ENCODE data around the gene PUM2. TPM values are rescaled to one million over a fixed set of nuclear protein-coding genes. Genes with fewer than 3 reads are reported as not detected.
A peak's percentile ranks its signal among the peaks of the same experiment; 100 is the strongest.

The PUM2 gene
- total and polyA plus RNA-seq, 5 donors: 27.5 to 84.5 (median 79.8) TPM

DNA sequence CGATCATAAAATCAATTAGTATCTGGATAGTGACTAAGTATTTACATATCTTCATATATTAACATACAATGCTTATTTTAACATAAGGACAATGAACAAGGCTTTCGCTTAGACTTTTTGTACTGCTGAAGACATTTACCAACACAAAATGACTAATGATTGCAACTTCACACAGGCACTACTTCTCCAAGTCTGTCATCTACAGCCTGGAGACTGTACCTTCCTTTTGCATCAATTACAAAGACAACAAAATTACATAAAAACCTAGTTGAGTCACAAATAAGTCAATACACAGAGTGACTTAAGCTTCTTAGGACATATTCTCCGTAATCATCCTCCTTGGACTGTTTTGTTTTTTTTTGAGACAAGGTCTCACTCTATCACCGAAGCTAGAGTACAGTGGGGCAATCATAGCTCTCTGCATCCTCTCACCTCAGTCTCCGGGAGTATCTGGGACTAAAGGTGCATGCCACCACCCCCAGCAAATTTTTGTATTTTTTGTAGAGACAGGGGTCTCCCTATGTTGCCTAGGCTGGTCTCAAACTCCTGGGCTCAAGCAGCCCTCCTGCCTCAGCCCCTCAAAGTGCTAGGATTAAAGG lies 15.9 kb downstream of the PUM2 start:
- Histone ChIP-seq H3K4me3 (ENCODE audit: low read length) (no peak overlapping the region), H3K27me3 (ENCODE audit: control insufficient read depth, insufficient read depth) (no peaks in the 10 kb centered on the region), H3K4me1 (ENCODE audit: control insufficient read depth, insufficient read depth, low read length) (peaks cover 8% of the 10 kb centered on the region), H3K27ac (ENCODE audit: low read length) (no peak overlapping the region), H3K9me3 (ENCODE audit: control insufficient read depth, low read length) (no peaks in the 10 kb centered on the region)
- ATAC-seq (peak; percentile 15 to 46), DNase-seq (no peak)
- WGBS: 66% methylated on average over 5 of the region's 5 CpGs
- intact Hi-C loops (cut with DNase I): no loop called here

- H3K4me1 ChIP-seq (ENCODE audit: control insufficient read depth, insufficient read depth, low read length): peaks cover 8% of the 10 kb centered on the region
- H3K4me3 ChIP-seq (ENCODE audit: low read length): no peak overlapping the region
- H3K9me3 ChIP-seq (ENCODE audit: control insufficient read depth, low read length): no peaks in the 10 kb centered on the region
- whole genome bisulfite sequencing: 76% methylated on average over 4 of the region's 4 CpGs
- no peak for DNase-seq
- intact Hi-C loops (cut with DNase I): no loop called here
- no peak for ATAC-seq
- no peaks in the 10 kb centered on the region for H3K27me3 ChIP-seq (ENCODE audit: control insufficient read depth, insufficient read depth)
- no peak overlapping the region for H3K27ac ChIP-seq (ENCODE audit: low read length)
Measured at GRCh38 chr2:20333738-20334137, 16.9 kb downstream of the PUM2 start.

DNA sequence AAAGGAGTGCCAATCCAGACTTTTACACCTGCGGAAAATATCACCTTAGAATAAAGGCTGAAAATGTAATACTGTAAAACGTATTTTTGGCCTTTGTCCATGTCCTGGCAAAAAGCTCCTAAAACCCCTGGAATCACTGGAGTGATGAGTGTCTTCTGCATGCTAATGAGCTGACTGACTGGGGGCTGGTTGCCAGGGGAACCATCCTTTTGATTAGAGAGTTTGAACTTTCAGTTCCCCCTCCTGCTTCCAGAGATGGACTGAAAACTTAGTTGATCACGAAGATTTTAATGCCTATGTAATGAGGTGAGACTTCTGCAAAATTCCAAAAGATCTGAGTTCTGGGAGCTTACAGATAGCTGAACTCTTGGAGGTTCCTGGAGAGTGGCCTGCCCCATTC lies 20.5 kb downstream of the PUM2 start:
- WGBS: 83% methylated on average over 3 of the region's 3 CpGs
- intact Hi-C loops (cut with DNase I): no loop called here
- H3K4me1 ChIP-seq (ENCODE audit: control insufficient read depth, insufficient read depth, low read length): no peaks in the 10 kb centered on the region

DNA sequence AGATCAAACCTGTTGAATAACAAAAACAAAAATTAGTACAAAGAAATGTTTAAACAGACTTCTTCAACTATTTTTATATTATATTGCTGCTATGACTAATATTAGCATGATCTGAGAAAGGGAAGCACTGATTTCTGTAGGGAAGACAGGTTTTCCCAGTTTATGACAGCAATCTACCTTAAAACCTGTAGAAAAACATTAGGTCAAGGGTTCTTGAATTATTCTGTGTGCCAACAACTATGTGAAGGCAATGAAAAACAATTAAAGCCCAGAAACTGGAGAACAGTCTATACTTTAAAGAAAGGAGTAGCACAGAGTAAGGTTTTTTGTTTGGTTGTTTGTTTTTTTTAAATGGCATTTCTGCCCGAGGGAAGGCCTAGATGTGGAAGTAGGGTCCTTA lies 23.3 kb downstream of the PUM2 start:
- WGBS: 36% methylated on average over 1 of the region's 1 CpG
- Histone ChIP-seq H3K4me3 (ENCODE audit: low read length) (no peak overlapping the region), H3K27me3 (ENCODE audit: control insufficient read depth, insufficient read depth) (no peaks in the 10 kb centered on the region), H3K27ac (ENCODE audit: low read length) (no peak overlapping the region), H3K4me1 (ENCODE audit: control insufficient read depth, insufficient read depth, low read length) (no peaks in the 10 kb centered on the region), H3K9me3 (ENCODE audit: control insufficient read depth, low read length) (no peaks in the 10 kb centered on the region)
- ATAC-seq: no peak
- intact Hi-C loops (cut with DNase I): no loop called here
- DNase-seq: no peak

More for the DNA sequence above, 20.5 kb downstream of the PUM2 start:
- no peak overlapping the region for H3K4me3 ChIP-seq (ENCODE audit: low read length)
- DNase-seq (no peak), ATAC-seq (no peak)
- no peak overlapping the region for H3K27ac ChIP-seq (ENCODE audit: low read length)
- H3K9me3 ChIP-seq (ENCODE audit: control insufficient read depth, low read length): no peaks in the 10 kb centered on the region
- H3K27me3 ChIP-seq (ENCODE audit: control insufficient read depth, insufficient read depth): no peaks in the 10 kb centered on the region

DNA sequence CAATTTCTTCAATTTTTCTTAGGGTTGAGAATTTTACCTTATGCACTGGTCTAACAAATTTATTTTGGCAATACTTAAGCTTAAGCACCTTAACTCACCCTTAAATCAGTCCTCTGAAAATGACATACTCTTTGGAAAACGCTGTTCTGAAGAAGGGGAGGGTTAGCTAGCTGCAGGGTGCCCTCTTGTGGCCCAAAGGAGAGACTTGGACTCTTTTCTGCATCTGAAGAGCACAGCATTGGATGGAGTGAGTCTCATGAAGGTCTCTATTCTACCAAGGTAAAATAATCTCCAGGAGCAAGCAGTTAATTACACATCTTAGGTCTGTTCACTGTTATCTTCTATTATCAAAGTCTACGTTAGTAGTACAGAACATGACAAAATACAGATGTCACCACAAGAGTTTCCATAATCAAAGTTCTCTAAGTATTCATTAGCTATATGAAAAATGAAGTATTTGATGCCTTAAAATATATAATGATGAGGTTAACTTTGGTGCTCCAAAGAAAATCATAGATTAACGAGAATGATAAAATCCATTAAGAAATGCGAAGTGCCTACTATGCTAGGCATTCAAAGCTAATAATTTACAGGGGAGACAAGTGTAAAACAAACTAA lies 24.4 kb downstream of the PUM2 start:
- no peak overlapping the region for H3K27ac ChIP-seq (ENCODE audit: low read length)
- H3K4me3 ChIP-seq (ENCODE audit: low read length): no peak overlapping the region
- H3K4me1 ChIP-seq (ENCODE audit: control insufficient read depth, insufficient read depth, low read length): no peaks in the 10 kb centered on the region
- no peaks in the 10 kb centered on the region for H3K27me3 ChIP-seq (ENCODE audit: control insufficient read depth, insufficient read depth)
- 62% methylated on average over 4 of the region's 4 CpGs for WGBS
- DNase-seq (peak in 2 of 3 donors; percentile 30 to 74), ATAC-seq (peak; percentile 68 to 73)
- no peaks in the 10 kb centered on the region for H3K9me3 ChIP-seq (ENCODE audit: control insufficient read depth, low read length)
- intact Hi-C loops (cut with DNase I): no loop called here

- Histone ChIP-seq H3K27ac (ENCODE audit: low read length) (no peak overlapping the region), H3K4me3 (ENCODE audit: low read length) (no peak overlapping the region), H3K27me3 (ENCODE audit: control insufficient read depth, insufficient read depth) (no peaks in the 10 kb centered on the region), H3K4me1 (ENCODE audit: control insufficient read depth, insufficient read depth, low read length) (no peaks in the 10 kb centered on the region), H3K9me3 (ENCODE audit: control insufficient read depth, low read length) (no peaks in the 10 kb centered on the region)
- intact Hi-C loops (cut with DNase I): no loop called here
- 82% methylated on average over 11 of the region's 11 CpGs for WGBS
- ATAC-seq (no peak), DNase-seq (no peak)
Measured at GRCh38 chr2:20322527-20323300, 27.9 kb downstream of the PUM2 start.

DNA sequence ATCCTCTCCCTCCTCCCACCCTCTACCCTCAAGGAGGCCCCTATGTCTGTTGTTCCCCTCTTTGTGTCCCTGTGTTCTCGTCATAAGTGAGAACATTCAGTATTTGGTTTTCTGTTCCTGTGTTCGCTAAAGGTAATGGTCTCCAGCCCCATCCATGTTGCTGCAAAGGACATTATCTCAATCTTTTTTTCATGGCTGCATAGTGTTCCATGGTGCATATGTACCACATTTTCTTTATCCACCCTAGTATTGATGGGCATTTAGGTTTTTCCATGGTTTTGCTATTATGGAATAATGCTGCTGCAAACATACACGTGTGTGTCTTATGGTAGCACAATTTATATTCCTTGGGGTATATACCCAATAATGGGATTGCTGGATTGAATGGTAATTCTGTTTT lies 33.0 kb downstream of the PUM2 start:
- WGBS: 98% methylated on average over 3 of the region's 3 CpGs
- no peak for ATAC-seq
- intact Hi-C loops (cut with DNase I): no loop called here

DNA sequence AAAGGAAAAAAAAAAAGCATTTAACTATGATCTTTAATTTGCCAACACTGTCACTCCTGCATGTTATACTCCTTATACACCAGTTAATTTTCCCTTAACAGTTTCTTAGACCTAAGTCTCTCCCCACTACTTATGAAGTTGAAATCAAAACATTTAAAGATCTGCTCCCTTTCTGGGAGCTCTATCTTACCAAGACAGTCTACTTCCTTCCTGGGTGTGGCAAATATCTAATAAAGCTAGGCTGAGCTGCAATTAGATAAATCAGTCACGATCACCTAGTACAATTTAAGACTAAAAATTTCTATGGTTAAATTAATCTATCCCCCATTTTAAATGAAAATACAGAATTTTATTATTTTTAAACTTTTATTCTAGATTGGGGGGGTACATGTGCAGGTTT lies 33.4 kb downstream of the PUM2 start:
- Histone ChIP-seq H3K27ac (ENCODE audit: low read length) (no peak overlapping the region), H3K9me3 (ENCODE audit: control insufficient read depth, low read length) (no peaks in the 10 kb centered on the region), H3K4me3 (ENCODE audit: low read length) (no peak overlapping the region), H3K4me1 (ENCODE audit: control insufficient read depth, insufficient read depth, low read length) (no peaks in the 10 kb centered on the region), H3K27me3 (ENCODE audit: control insufficient read depth, insufficient read depth) (no peaks in the 10 kb centered on the region)
- DNase-seq (no peak), ATAC-seq (peak in 1 of 2 donors; percentile 36)
- intact Hi-C loops (cut with DNase I): no loop called here
- 59% methylated on average over 1 of the region's 1 CpG for WGBS

More for the DNA sequence above, 33.0 kb downstream of the PUM2 start:
- Histone ChIP-seq H3K27ac (ENCODE audit: low read length) (no peak overlapping the region), H3K27me3 (ENCODE audit: control insufficient read depth, insufficient read depth) (no peaks in the 10 kb centered on the region), H3K9me3 (ENCODE audit: control insufficient read depth, low read length) (no peaks in the 10 kb centered on the region), H3K4me3 (ENCODE audit: low read length) (no peak overlapping the region), H3K4me1 (ENCODE audit: control insufficient read depth, insufficient read depth, low read length) (no peaks in the 10 kb centered on the region)
- no peak for DNase-seq

DNA sequence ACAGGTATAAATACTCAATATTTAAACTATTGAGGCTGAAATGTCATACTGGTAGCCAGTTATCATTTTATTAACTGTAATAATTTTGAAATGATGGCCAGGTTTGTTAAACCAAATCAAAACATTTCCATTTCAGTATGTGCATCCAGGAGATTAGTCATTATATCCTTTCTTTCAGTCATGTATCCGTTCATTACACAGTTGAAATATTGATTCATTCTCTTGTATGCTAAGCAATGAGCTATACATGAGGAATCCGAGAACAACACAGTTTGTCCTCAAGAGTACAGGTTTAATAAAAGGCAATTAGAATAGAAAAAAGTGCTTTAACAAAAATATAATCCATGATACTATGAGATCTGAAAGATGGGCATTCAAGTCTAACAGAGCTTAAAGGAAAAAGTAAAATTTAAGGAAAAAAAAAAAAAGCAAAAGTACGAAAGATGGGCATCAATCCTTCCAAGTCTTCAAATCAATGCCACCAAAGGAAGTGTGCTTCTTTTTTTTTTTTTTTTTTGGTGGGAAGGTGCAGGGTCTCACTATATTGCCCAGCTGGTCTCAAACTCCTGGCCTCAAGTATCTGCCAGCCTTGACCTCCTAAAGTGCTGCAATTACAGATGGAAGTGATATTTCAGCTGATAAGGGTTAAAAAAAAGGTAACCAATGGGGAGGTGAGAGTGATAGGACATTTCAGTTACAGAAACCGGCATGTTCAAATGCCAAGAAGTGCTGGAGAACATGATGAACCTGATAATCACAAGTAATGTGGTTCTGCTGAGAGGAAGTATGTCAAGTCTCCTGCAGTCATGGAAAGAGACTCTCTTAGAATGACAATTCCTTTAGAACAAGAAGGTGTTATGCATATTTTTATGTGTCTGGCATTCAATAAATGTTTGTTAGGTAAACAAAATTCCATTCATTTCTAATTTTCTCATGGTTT lies 35.8 kb downstream of the PUM2 start:
- 83% methylated on average over 4 of the region's 4 CpGs for WGBS
- Histone ChIP-seq H3K27me3 (ENCODE audit: control insufficient read depth, insufficient read depth) (no peaks in the 10 kb centered on the region), H3K4me3 (ENCODE audit: low read length) (no peak overlapping the region), H3K9me3 (ENCODE audit: control insufficient read depth, low read length) (no peaks in the 10 kb centered on the region), H3K4me1 (ENCODE audit: control insufficient read depth, insufficient read depth, low read length) (no peaks in the 10 kb centered on the region), H3K27ac (ENCODE audit: low read length) (no peak overlapping the region)
- intact Hi-C loops (cut with DNase I): no loop called here
- ATAC-seq: no peak
- DNase-seq: no peak

DNA sequence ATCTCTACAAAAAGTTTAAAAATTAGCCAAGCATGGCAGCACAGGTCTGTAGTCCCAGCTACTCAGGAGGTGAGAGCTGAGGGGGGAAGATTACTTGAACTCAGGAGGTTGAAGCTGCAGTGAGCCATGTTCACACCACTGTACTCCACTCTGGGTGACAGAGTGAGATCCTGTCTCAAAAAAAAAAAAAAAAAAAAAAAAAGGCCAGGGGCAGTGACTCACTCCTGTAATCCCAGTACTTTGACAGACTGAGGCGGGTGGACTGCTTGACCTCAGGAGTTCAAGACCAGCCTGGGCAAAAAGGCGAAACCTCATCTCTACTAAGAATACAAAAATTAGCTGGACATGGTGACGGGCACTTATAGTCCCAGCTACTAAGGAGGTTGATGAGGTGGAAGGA lies 37.0 kb downstream of the PUM2 start:
- no peaks in the 10 kb centered on the region for H3K27me3 ChIP-seq (ENCODE audit: control insufficient read depth, insufficient read depth)
- H3K9me3 ChIP-seq (ENCODE audit: control insufficient read depth, low read length): no peaks in the 10 kb centered on the region
- ATAC-seq: peak in 1 of 2 donors; percentile 46
- no peak overlapping the region for H3K27ac ChIP-seq (ENCODE audit: low read length)
- no peak overlapping the region for H3K4me3 ChIP-seq (ENCODE audit: low read length)
- WGBS: 96% methylated on average over 3 of the region's 3 CpGs
- intact Hi-C loops (cut with DNase I): no loop called here
- DNase-seq: no peak
- no peaks in the 10 kb centered on the region for H3K4me1 ChIP-seq (ENCODE audit: control insufficient read depth, insufficient read depth, low read length)
